ENCODE results near the gene TMEM234.

Gene TMEM234

GRCh38 chr1:32239790-32240139 lies 17.6 kb upstream of the TMEM234 start:
- TF ChIP-seq CTCF (IDR thresholded peaks at IDR 0.05; ENCODE audit: low read depth, low read length) (no peak), POLR2A (IDR thresholded peaks at IDR 0.05; ENCODE audit: extremely low read depth, insufficient read length) (no peak), MAX (IDR thresholded peaks at IDR 0.05; ENCODE audit: low read depth, low read length) (no peak)
- no peak for DNase-seq (ENCODE audit: low read depth)
- no peak overlapping the region for H3K4me3 ChIP-seq (ENCODE audit: low read depth, low read length)

- H3K4me3 ChIP-seq (ENCODE audit: low read depth, low read length): no peak overlapping the region
- DNase-seq (ENCODE audit: low read depth): no peak
- TF ChIP-seq MAX (IDR thresholded peaks at IDR 0.05; ENCODE audit: low read depth, low read length) (no peak), POLR2A (IDR thresholded peaks at IDR 0.05; ENCODE audit: extremely low read depth, insufficient read length) (no peak), MYC (IDR thresholded peaks at IDR 0.05; ENCODE audit: low read depth, low read length) (no peak), CTCF (IDR thresholded peaks at IDR 0.05; ENCODE audit: low read depth, low read length) (no peak)
Observed at GRCh38 chr1:32239337-32239736, 17.2 kb upstream of the TMEM234 start.

DNA sequence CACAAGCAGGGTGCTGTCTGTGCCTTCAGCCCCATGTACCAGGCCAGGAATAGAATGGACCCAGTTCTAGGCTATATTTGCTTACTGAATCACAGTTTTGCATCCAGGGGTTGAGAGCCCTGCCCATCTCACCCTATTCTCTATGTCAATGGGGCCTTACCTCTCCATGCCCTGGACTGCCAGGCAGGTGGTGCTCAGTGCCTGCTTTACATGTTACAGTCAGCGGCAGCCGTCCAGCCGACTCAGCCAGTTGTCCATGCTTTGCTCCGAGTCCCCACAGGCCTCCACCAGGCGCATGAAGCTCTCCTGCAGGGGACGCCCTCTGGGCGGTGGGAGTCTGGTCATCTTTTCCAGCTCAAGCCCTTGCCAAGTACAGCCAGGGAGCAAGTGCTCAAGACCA lies 12.6 kb upstream of the TMEM234 start:
- TF ChIP-seq POLR2A (IDR thresholded peaks at IDR 0.05; ENCODE audit: extremely low read depth, insufficient read length) (no peak), CTCF (IDR thresholded peaks at IDR 0.05; ENCODE audit: low read depth, low read length) (no peak), MAX (IDR thresholded peaks at IDR 0.05; ENCODE audit: low read depth, low read length) (no peak), MYC (IDR thresholded peaks at IDR 0.05; ENCODE audit: low read depth, low read length) (no peak)
- no peak for DNase-seq (ENCODE audit: low read depth)
- H3K4me3 ChIP-seq (ENCODE audit: low read depth, low read length): no peak overlapping the region

GRCh38 chr1:32232558-32233304 lies 10.6 kb upstream of the TMEM234 start:
- H3K4me3 ChIP-seq (ENCODE audit: low read depth, low read length): no peak overlapping the region
- no peak for DNase-seq (ENCODE audit: low read depth)
- no peak for TF ChIP-seq MAX (IDR thresholded peaks at IDR 0.05; ENCODE audit: low read depth, low read length)
- TF ChIP-seq MYC (IDR thresholded peaks at IDR 0.05; ENCODE audit: low read depth, low read length): no peak
- no peak for TF ChIP-seq POLR2A (IDR thresholded peaks at IDR 0.05; ENCODE audit: extremely low read depth, insufficient read length)
- no peak for TF ChIP-seq CTCF (IDR thresholded peaks at IDR 0.05; ENCODE audit: low read depth, low read length)

GRCh38 chr1:32231843-32232432 lies 9.8 kb upstream of the TMEM234 start:
- no peak for DNase-seq (ENCODE audit: low read depth)
- TF ChIP-seq POLR2A (IDR thresholded peaks at IDR 0.05; ENCODE audit: extremely low read depth, insufficient read length) (no peak), MAX (IDR thresholded peaks at IDR 0.05; ENCODE audit: low read depth, low read length) (no peak)

DNA sequence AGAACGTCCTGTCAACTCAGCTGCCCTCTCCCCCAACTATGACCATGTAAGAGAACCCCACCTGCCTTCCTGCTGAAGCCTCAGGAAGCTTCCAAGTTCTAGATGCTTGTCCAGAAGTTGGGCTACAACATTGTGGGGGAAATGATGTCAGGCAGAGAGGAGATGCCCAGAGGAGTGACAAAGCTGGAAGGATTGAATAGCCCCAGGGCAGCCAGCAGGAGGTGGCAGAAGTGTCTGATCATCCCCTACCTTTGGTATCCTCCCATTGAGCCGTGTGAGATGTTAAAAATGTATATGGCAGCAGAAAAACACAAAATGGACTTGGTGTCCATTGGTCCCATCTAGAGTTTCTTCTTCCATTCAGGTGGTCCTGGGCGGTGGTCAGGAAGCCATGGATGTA lies 6.6 kb upstream of the TMEM234 start:
- no peak for TF ChIP-seq MAX (IDR thresholded peaks at IDR 0.05; ENCODE audit: low read depth, low read length)
- no peak for TF ChIP-seq CTCF (IDR thresholded peaks at IDR 0.05; ENCODE audit: low read depth, low read length)
- no peak for TF ChIP-seq MYC (IDR thresholded peaks at IDR 0.05; ENCODE audit: low read depth, low read length)
- no peak for TF ChIP-seq POLR2A (IDR thresholded peaks at IDR 0.05; ENCODE audit: extremely low read depth, insufficient read length)
- no peak for DNase-seq (ENCODE audit: low read depth)
- no peak overlapping the region for H3K4me3 ChIP-seq (ENCODE audit: low read depth, low read length)

More at GRCh38 chr1:32231843-32232432, 9.8 kb upstream of the TMEM234 start:
- no peak overlapping the region for H3K4me3 ChIP-seq (ENCODE audit: low read depth, low read length)
